K562 (cell line): Measurements from ENCODE around the gene CD69. TPM values are rescaled to one million over a fixed set of nuclear protein-coding genes. Genes with fewer than 3 reads are reported as not detected.

Experiments
- CHD2 ChIP-seq: IDR thresholded peaks from 2 replicates; pipeline ENCODE4 v1.6.1; 2011; ENCODE audit warnings: low read depth, low read length
- CXXC5 ChIP-seq: fragments of 250-450 bp; sonication (Bioruptor Pico); IDR thresholded peaks from 2 replicates; pipeline ENCODE4 v1.8.0; 2022; ENCODE audit warnings: inconsistent platforms, mild to moderate bottlenecking, moderate library complexity
- FIP1L1 ChIP-seq: fragments of 200-400 bp; formaldehyde crosslinking; IDR thresholded peaks from 2 replicates; pipeline ENCODE4 v1.6.1; 2018; ENCODE audit warnings: mild to moderate bottlenecking, low read depth, low read length; ENCODE audit not compliant: poor library complexity, severe bottlenecking
- GABPB1 ChIP-seq: sonication (generic); formaldehyde crosslinking; IDR thresholded peaks from 2 replicates; pipeline ENCODE4 v1.8.0; 2022; ENCODE audit warnings: mild to moderate bottlenecking, missing genetic modification reagents
- HIVEP1 ChIP-seq: fragments of 250-450 bp; sonication (Bioruptor Pico); IDR thresholded peaks from 2 replicates; pipeline ENCODE4 v1.4.0; 2020; ENCODE audit warnings: mild to moderate bottlenecking
- MIER1 ChIP-seq: fragments of 450-650 bp; IDR thresholded peaks from 2 replicates; pipeline ENCODE4 v1.6.1; 2016; ENCODE audit warnings: antibody characterized with exemption, mild to moderate bottlenecking, low read depth
- ZNF79 ChIP-seq: fragments of 250-450 bp; sonication (Bioruptor Pico); IDR thresholded peaks from 2 replicates; pipeline ENCODE4 v1.4.0; 2020; ENCODE audit warnings: low read depth, mild to moderate bottlenecking, moderate library complexity
- polyA plus RNA-seq, 8 experiments: library from polyadenylated mRNA; depleted of rRNA in 4 of 8; stranded (reverse) in 5 of 8; unstranded in 3 of 8; fragments of >200 nt; fragmentation: Nextera tagmentation in 2 of 8; fragmentation: Illumina TruSeq in 1 of 8; extraction: Ambion mirVana in 2 of 8; extraction: Trizol in 1 of 8; gene quantifications; 2 replicates each; pipeline versions ENCODE4 v1.2.1 to v1.2.3, GENCODE V29; 2011 to 2014; ENCODE audit warnings: inconsistent platforms in 1 of 8, missing spikeins in 1 of 8
- total RNA-seq, 7 experiments: library from RNA; depleted of rRNA in 6 of 7; stranded (reverse); fragments of >200 nt in 6 of 7; fragmentation: Illumina TruSeq in 2 of 7; extraction: Trizol in 2 of 7; gene quantifications; 2 replicates each; pipeline versions ENCODE4 v1.2.1 to v1.2.3, GENCODE V29; 2011 to 2021; ENCODE audit warnings: low replicate concordance in 1 of 7
- TF ChIP-seq, protein P1 (sequence below): sonication (generic); formaldehyde crosslinking; IDR thresholded peaks from 2 replicates; pipeline ENCODE4 v1.8.1; 2023; ENCODE audit warnings: mild to moderate bottlenecking, missing genetic modification reagents
- TF ChIP-seq, protein P2 (sequence below): fragments of 250-450 bp; sonication (Bioruptor Pico); IDR thresholded peaks from 2 replicates; pipeline ENCODE4 v1.8.0; 2021; ENCODE audit warnings: mild to moderate bottlenecking, moderate library complexity
- TF ChIP-seq, protein P3 (sequence below), 2 experiments: fragments of 450-650 bp; formaldehyde crosslinking in 1 of 2; IDR thresholded peaks; 2 replicates each; pipeline versions ENCODE4 v1.4.0 to v1.6.1; 2014 to 2020; ENCODE audit warnings: mild to moderate bottlenecking in 2 of 2, borderline replicate concordance in 1 of 2, low read depth in 1 of 2
- TF ChIP-seq, protein P4 (sequence below): sonication (generic); formaldehyde crosslinking; IDR thresholded peaks from 2 replicates; pipeline ENCODE4 v1.8.1; 2023; ENCODE audit warnings: mild to moderate bottlenecking, missing genetic modification reagents

CD69 gene
- total and polyA plus RNA-seq, 9 of the 15 experiments (the other 6 are each of a cell fraction or from before 2014, with no cell fraction given): 11.7 to 243 (median 54.4) TPM

DNA sequence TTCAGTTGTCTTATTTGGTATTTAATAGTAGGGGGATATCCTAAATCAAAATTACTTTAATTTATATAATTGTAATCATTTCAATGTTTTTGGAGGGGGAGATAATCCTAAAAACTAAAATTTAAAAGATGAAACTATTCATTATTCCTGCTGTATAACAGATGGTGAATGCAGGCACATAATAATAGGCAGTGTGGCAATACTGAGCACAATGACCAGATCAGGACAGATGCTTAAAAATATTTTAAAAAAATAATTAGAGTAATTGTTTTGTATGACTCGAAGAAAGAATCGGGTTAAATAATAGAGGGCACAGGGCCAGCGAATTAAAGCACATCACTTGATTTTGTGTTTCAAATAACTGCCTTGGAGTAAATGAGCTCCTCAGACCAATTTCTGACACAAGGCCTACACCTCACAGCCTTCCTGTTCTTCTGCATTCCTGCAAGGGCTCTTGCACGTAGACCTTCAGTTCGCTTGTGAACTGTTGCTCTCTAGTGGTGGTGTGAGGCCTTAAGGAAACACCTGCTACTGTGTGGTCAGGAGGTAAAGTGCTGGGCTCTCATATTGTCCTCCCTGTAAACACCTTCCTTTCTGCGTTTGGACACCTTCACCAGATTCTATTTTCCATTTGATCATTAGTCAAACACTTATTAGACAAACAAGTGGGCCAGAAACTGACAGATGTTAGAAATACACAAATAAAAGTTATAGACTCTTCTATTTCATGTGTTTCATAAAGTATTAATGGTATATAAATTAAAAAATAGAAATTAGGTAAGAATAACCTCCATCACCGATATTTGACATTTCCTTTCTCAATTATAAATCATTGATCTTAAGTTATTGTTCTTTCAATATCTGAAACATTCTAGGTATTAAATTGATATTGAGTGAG, 37.3 kb upstream of the CD69 start (continued):
- TF ChIP-seq, protein P1, sequence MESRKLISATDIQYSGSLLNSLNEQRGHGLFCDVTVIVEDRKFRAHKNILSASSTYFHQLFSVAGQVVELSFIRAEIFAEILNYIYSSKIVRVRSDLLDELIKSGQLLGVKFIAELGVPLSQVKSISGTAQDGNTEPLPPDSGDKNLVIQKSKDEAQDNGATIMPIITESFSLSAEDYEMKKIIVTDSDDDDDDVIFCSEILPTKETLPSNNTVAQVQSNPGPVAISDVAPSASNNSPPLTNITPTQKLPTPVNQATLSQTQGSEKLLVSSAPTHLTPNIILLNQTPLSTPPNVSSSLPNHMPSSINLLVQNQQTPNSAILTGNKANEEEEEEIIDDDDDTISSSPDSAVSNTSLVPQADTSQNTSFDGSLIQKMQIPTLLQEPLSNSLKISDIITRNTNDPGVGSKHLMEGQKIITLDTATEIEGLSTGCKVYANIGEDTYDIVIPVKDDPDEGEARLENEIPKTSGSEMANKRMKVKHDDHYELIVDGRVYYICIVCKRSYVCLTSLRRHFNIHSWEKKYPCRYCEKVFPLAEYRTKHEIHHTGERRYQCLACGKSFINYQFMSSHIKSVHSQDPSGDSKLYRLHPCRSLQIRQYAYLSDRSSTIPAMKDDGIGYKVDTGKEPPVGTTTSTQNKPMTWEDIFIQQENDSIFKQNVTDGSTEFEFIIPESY (CRISPR knock-in tag): no peak
- TF ChIP-seq, protein P2, sequence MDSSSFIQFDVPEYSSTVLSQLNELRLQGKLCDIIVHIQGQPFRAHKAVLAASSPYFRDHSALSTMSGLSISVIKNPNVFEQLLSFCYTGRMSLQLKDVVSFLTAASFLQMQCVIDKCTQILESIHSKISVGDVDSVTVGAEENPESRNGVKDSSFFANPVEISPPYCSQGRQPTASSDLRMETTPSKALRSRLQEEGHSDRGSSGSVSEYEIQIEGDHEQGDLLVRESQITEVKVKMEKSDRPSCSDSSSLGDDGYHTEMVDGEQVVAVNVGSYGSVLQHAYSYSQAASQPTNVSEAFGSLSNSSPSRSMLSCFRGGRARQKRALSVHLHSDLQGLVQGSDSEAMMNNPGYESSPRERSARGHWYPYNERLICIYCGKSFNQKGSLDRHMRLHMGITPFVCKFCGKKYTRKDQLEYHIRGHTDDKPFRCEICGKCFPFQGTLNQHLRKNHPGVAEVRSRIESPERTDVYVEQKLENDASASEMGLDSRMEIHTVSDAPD: no peak
- TF ChIP-seq, protein P3, sequence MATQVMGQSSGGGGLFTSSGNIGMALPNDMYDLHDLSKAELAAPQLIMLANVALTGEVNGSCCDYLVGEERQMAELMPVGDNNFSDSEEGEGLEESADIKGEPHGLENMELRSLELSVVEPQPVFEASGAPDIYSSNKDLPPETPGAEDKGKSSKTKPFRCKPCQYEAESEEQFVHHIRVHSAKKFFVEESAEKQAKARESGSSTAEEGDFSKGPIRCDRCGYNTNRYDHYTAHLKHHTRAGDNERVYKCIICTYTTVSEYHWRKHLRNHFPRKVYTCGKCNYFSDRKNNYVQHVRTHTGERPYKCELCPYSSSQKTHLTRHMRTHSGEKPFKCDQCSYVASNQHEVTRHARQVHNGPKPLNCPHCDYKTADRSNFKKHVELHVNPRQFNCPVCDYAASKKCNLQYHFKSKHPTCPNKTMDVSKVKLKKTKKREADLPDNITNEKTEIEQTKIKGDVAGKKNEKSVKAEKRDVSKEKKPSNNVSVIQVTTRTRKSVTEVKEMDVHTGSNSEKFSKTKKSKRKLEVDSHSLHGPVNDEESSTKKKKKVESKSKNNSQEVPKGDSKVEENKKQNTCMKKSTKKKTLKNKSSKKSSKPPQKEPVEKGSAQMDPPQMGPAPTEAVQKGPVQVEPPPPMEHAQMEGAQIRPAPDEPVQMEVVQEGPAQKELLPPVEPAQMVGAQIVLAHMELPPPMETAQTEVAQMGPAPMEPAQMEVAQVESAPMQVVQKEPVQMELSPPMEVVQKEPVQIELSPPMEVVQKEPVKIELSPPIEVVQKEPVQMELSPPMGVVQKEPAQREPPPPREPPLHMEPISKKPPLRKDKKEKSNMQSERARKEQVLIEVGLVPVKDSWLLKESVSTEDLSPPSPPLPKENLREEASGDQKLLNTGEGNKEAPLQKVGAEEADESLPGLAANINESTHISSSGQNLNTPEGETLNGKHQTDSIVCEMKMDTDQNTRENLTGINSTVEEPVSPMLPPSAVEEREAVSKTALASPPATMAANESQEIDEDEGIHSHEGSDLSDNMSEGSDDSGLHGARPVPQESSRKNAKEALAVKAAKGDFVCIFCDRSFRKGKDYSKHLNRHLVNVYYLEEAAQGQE (IDR thresholded peaks at IDR 0.05; ENCODE audit: borderline replicate concordance): peak; percentile 89
- TF ChIP-seq, protein P3 (CRISPR knock-in tag; IDR thresholded peaks at IDR 0.05; ENCODE audit: low read depth): no peak
- TF ChIP-seq HIVEP1 (CRISPR knock-in tag) (no peak), GABPB1 (no peak), FIP1L1 (no peak), MIER1 (no peak), CHD2 (no peak), CXXC5 (CRISPR knock-in tag) (0 out of 2 replicates have a peak, but pooled peaks have one; percentile 18), ZNF79 (CRISPR knock-in tag) (no peak)
- TF ChIP-seq, protein P4, sequence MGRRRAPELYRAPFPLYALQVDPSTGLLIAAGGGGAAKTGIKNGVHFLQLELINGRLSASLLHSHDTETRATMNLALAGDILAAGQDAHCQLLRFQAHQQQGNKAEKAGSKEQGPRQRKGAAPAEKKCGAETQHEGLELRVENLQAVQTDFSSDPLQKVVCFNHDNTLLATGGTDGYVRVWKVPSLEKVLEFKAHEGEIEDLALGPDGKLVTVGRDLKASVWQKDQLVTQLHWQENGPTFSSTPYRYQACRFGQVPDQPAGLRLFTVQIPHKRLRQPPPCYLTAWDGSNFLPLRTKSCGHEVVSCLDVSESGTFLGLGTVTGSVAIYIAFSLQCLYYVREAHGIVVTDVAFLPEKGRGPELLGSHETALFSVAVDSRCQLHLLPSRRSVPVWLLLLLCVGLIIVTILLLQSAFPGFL (CRISPR knock-in tag): no peak
